Transverse colon (tissue), 4 donors: ENCODE results near the gene L3MBTL4. TPM values are rescaled to one million over a fixed set of nuclear protein-coding genes. Genes with fewer than 3 reads are reported as not detected.

Experiments used
- DNase-seq: peaks from one replicate; pipeline ENCODE4 v3.0.0-alpha.2; 2019
- H3K27ac ChIP-seq, 4 donors: fragments of 200-600 bp; sonication (generic); 2 replicates each; pipeline ENCODE4 v1.5.1; 2016 to 2018; ENCODE audit warnings: inconsistent platforms in 4 of 4
- H3K27me3 ChIP-seq: fragments of 200-600 bp; sonication (generic); 2 replicates; pipeline ENCODE4 v1.5.1; 2017; ENCODE audit warnings: inconsistent platforms
- H3K36me3 ChIP-seq, 4 donors: fragments of 200-600 bp; sonication (generic); 2 replicates each; pipeline ENCODE4 v1.5.1; 2017 to 2019; ENCODE audit warnings: inconsistent platforms in 4 of 4
- H3K4me1 ChIP-seq, 4 donors: fragments of 200-600 bp; sonication (generic); 2 replicates each; pipeline ENCODE4 v1.5.1; 2017 to 2020; ENCODE audit warnings: inconsistent platforms in 4 of 4
- H3K4me3 ChIP-seq, 4 donors: fragments of 200-600 bp; sonication (generic); 1 replicate in 1 of 4; 2 replicates in 3 of 4; pipeline versions ENCODE4 v1.5.1 to v1.6.1; 2017 to 2019; ENCODE audit warnings: inconsistent platforms in 4 of 4
- H3K9me3 ChIP-seq, 2 donors: fragments of 200-600 bp; sonication (generic); 2 replicates each; pipeline ENCODE4 v1.5.1; 2017 to 2019; ENCODE audit warnings: inconsistent platforms in 2 of 2
- EP300 ChIP-seq: sonication (generic); formaldehyde crosslinking; IDR thresholded peaks from one replicate; pipeline ENCODE4 v1.6.1; 2017; ENCODE audit warnings: antibody characterized with exemption, low read depth
- POLR2A ChIP-seq: fragments of 450-650 bp; IDR thresholded peaks from one replicate; pipeline ENCODE4 v1.6.1; 2016; ENCODE audit warnings: antibody characterized with exemption, mild to moderate bottlenecking, moderate library complexity
- POLR2AphosphoS5 ChIP-seq, 3 donors: sonication (generic); formaldehyde crosslinking; IDR thresholded peaks; one replicate each; pipeline ENCODE4 v1.6.1; 2016; ENCODE audit warnings: antibody characterized with exemption in 3 of 3
- WGBS, 2 donors: methylation state at CpG; one replicate each; pipeline ENCODE4 v1.1.5; 2018; ENCODE audit warnings: low coverage in 1 of 2; 5-methylcytosine and 5-hydroxymethylcytosine counted together
- in situ Hi-C, 4 donors: fragments of 200-750 bp; cut with MboI; loops; one replicate each; pipeline versions ENCODE4 v1.15.0 to v1.15.1; 2017; ENCODE audit warnings: low sequenced_read_pairs in 3 of 4, low pct_ligation_motif_present in 1 of 4, low pct_unique_long_range_greater_than_20kb in 1 of 4
- intact Hi-C: fragments of 100-400 bp; cut with DNase I; formaldehyde crosslinking; loops from one replicate; pipeline ENCODE4 v1.15.1; 2023; ENCODE audit warnings: low total_unique reads
- total RNA-seq, 4 donors: library from RNA; depleted of rRNA; stranded (reverse); fragments of >200 nt; gene quantifications; one replicate each; pipeline ENCODE4 v1.1.0, GENCODE V29; 2016
- TF ChIP-seq, protein P1 (sequence below), 5 experiments: fragments of 200-600 bp in 3 of 5; fragments of 450-650 bp in 2 of 5; sonication (generic) in 3 of 5; IDR thresholded peaks; 1 replicate in 2 of 5; 2 replicates in 3 of 5; pipeline ENCODE4 v1.5.1; 2016 to 2017; ENCODE audit warnings: antibody characterized with exemption in 5 of 5, inconsistent platforms in 3 of 5, mild to moderate bottlenecking in 2 of 5, moderate library complexity in 1 of 5

The L3MBTL4 gene
- total RNA-seq, 4 donors from 2014 or later, result 0.20 to 4.9 (median 2.9) TPM

DNA sequence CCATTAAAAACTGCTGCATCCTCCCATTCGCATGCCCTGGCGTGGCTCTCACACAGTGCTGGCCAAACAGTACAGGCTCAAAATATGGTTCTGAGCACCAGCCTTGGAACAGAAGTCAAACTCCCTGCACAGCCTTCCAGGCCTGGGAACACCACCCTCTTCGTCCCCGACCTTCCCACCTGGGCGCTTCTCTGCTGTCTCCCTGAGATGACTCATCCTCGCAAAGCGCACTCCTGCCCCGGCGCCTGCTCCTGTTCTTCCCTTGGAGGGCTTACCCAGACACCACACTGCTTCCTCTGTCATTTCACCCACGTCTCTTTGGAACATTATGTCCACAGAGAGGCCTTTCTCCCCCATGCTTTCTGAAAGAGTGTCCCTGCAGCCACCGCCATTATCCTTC lies 172.7 kb downstream of the L3MBTL4 start:
- no peak overlapping the region for H3K4me3 ChIP-seq
- H3K27ac ChIP-seq, result no peak overlapping the region
- no peaks in the 10 kb centered on the region for H3K27me3 ChIP-seq
- DNase-seq, result no peak
- H3K36me3 ChIP-seq, result no peaks in the 10 kb centered on the region
- no peaks in the 10 kb centered on the region for H3K4me1 ChIP-seq
- no peaks in the 10 kb centered on the region for H3K9me3 ChIP-seq
- in situ Hi-C loops (no loop called here), intact Hi-C loops (no loop called here)
- TF ChIP-seq POLR2A, result no peak
- TF ChIP-seq, protein P1, sequence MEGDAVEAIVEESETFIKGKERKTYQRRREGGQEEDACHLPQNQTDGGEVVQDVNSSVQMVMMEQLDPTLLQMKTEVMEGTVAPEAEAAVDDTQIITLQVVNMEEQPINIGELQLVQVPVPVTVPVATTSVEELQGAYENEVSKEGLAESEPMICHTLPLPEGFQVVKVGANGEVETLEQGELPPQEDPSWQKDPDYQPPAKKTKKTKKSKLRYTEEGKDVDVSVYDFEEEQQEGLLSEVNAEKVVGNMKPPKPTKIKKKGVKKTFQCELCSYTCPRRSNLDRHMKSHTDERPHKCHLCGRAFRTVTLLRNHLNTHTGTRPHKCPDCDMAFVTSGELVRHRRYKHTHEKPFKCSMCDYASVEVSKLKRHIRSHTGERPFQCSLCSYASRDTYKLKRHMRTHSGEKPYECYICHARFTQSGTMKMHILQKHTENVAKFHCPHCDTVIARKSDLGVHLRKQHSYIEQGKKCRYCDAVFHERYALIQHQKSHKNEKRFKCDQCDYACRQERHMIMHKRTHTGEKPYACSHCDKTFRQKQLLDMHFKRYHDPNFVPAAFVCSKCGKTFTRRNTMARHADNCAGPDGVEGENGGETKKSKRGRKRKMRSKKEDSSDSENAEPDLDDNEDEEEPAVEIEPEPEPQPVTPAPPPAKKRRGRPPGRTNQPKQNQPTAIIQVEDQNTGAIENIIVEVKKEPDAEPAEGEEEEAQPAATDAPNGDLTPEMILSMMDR (IDR thresholded peaks at IDR 0.05), result no peak
- TF ChIP-seq EP300, result no peak
- no peak for TF ChIP-seq POLR2AphosphoS5 (IDR thresholded peaks at IDR 0.05)
- WGBS, 2 donors, result 91 to 97% methylated on average over 9 to 11 of the region's 11 CpGs

DNA sequence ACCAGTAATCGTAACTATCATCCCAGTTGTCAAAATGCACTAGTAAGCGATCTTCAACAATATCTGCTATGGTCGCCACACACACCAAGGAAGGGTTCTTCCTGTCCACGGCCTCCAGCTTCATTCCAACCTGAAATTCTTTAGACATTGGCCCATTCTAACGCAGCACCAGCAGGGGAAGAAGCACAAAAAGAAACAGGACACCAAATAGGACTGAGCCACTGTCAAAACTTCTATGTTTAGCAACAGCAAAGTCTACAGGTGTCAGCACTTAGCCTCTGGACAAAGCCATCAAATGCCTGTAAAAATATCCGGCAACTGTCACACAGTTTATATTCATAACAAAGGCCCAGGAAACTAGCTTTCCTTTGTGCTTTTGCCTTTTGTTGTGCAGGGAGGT lies 175.0 kb downstream of the L3MBTL4 start:
- Histone ChIP-seq H3K27ac (no peak overlapping the region), H3K4me1 (no peaks in the 10 kb centered on the region), H3K4me3 (no peak overlapping the region), H3K36me3 (no peaks in the 10 kb centered on the region), H3K9me3 (no peaks in the 10 kb centered on the region), H3K27me3 (no peaks in the 10 kb centered on the region)
- 82 to 85% methylated on average over 4 to 6 of the region's 6 CpGs for WGBS, 2 donors
- no peak for DNase-seq
- TF ChIP-seq POLR2A (no peak), EP300 (no peak), POLR2AphosphoS5 (IDR thresholded peaks at IDR 0.05) (no peak)
- in situ Hi-C loops, result no loop called here
- intact Hi-C loops, result no loop called here

DNA sequence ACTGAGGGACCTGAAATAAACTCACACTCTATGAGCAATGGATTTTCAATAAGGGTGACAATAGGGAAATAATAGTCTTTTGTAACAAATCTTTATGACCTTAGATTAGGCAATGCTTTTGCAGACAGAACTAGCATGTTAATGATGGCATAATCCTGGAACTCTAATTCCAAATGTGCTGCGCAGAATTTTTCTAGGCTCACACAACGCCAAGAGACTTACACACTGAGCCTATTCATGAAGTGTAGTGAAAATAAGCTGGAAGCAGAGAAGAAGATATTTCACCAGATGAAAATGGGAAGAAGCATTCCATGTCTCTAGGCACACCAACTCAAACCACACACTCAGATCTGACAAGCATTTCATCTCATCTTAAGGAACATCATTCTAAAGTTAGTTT lies 178.5 kb downstream of the L3MBTL4 start:
- DNase-seq, result no peak
- TF ChIP-seq POLR2A (no peak), EP300 (no peak), POLR2AphosphoS5 (IDR thresholded peaks at IDR 0.05) (no peak)
- TF ChIP-seq, protein P1 (IDR thresholded peaks at IDR 0.05), result no peak
- peaks cover 3 to 4% of the 10 kb centered on the region in 2 donors for H3K9me3 ChIP-seq
- intact Hi-C loops, result no loop called here
- H3K27me3 ChIP-seq, result no peaks in the 10 kb centered on the region
- 81 to 100% methylated on average over 2 of the region's 2 CpGs for WGBS, 2 donors
- no peaks in the 10 kb centered on the region for H3K4me1 ChIP-seq
- in situ Hi-C loops, result no loop called here
- no peaks in the 10 kb centered on the region for H3K36me3 ChIP-seq
- H3K27ac ChIP-seq, result no peak overlapping the region
- no peak overlapping the region for H3K4me3 ChIP-seq

DNA sequence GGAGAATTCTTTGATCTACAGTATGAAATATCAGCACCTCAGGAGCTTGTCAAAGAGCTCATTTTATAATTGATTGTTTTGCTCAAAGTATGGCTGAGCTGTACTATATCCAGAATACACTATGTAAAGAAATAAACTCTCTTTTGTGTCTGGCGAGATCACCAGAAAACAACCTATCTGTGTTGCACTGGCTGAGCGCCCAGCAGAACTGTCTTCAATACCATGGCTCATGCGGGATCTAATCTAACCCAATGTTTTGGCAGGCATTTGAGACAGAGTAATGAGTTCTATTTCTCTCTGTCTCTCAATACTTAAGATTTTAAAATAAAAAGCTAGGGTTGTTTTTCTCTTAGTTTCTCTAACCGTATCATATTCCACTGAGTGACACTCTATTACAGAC lies 192.4 kb downstream of the L3MBTL4 start:
- no peak for DNase-seq
- H3K9me3 ChIP-seq, result no peaks in the 10 kb centered on the region
- in situ Hi-C loops (loop anchor here in 1 of 4 donors (25.0 kb wide), 1 partner anchor 110 kb away; no protein-coding TSS in a partner anchor), intact Hi-C loops (no loop called here)
- no peaks in the 10 kb centered on the region for H3K27me3 ChIP-seq
- no peak overlapping the region for H3K27ac ChIP-seq
- TF ChIP-seq, protein P1 (IDR thresholded peaks at IDR 0.05), result no peak
- no peak for TF ChIP-seq POLR2AphosphoS5 (IDR thresholded peaks at IDR 0.05)
- TF ChIP-seq POLR2A, result no peak
- TF ChIP-seq EP300, result no peak
- no peaks in the 10 kb centered on the region for H3K4me1 ChIP-seq
- H3K4me3 ChIP-seq, result no peak overlapping the region
- H3K36me3 ChIP-seq, result no peaks in the 10 kb centered on the region
- WGBS, 2 donors, result 86 to 88% methylated on average over 4 of the region's 4 CpGs

DNA sequence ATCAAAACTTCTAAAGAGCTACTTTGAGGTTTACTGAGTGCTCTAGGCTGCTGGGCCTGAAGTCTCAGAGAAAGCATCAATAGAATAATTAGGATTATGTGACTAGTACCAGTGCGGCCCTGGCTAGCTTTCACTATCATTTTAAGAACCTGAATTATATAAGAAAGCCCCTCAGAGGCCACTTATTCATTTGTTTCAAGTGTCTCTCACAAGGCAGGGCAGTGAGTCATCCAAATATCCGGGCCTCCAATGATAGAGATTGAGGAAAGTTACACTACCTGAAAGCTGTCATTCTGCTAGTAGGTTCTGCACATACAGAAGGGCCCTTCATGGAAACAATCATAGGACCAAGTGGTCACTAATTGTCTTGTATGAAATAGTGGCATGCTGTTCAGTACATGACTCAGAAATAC lies 193.1 kb downstream of the L3MBTL4 start:
- Histone ChIP-seq H3K4me3 (no peak overlapping the region), H3K36me3 (no peaks in the 10 kb centered on the region), H3K9me3 (no peaks in the 10 kb centered on the region), H3K4me1 (no peaks in the 10 kb centered on the region), H3K27me3 (no peaks in the 10 kb centered on the region), H3K27ac (no peak overlapping the region)
- intact Hi-C loops (no loop called here), in situ Hi-C loops (loop anchor here in 1 of 4 donors (25.0 kb wide), 1 partner anchor 109 kb away; no protein-coding TSS in a partner anchor)
- TF ChIP-seq EP300 (no peak), POLR2A (no peak), POLR2AphosphoS5 (IDR thresholded peaks at IDR 0.05) (no peak)
- TF ChIP-seq, protein P1 (IDR thresholded peaks at IDR 0.05), result no peak
- WGBS, 2 donors, result 68 to 77% methylated on average over 2 of the region's 2 CpGs
- DNase-seq, result no peak
